ENCODE results near the gene ARHGEF38. TPM values are rescaled to one million over a fixed set of nuclear protein-coding genes. Genes with fewer than 3 reads are reported as not detected.

The ARHGEF38 gene
- total RNA-seq, 1 donor from 2014 or later: 20.6 TPM

DNA sequence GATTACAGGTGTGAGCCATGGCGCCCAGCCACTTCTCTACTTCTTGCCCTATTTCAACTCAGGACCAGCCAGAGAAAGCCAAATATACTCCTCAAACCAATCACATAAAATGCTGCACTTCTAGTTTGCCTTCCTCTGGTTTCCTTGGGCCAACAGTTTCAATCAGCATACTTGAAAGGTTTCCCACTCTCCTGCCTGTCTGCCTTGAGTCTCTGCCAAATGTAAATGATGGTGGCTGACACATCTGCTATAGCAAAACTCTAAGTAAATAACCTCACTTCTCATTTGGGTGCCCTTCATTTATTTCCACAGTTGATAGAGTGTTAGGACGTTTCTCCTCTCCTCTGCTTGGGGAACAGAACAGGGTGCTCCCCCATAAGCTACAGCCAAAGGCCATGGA is 42.2 kb upstream of the ARHGEF38 start:
- intact Hi-C loops (cut with DNase I): no loop called here
- H3K9me3 ChIP-seq: no peaks in the 10 kb centered on the region
- DNase-seq (no peak), ATAC-seq (no peak)
- no peaks in the 10 kb centered on the region for H3K27me3 ChIP-seq (ENCODE audit: low read depth)
- no peaks in the 10 kb centered on the region for H3K36me3 ChIP-seq
- no peak overlapping the region for H3K27ac ChIP-seq
- H3K4me1 ChIP-seq: no peaks in the 10 kb centered on the region
- H3K4me3 ChIP-seq: no peak overlapping the region
- TF ChIP-seq CTCF (IDR thresholded peaks at IDR 0.05): no peak

DNA sequence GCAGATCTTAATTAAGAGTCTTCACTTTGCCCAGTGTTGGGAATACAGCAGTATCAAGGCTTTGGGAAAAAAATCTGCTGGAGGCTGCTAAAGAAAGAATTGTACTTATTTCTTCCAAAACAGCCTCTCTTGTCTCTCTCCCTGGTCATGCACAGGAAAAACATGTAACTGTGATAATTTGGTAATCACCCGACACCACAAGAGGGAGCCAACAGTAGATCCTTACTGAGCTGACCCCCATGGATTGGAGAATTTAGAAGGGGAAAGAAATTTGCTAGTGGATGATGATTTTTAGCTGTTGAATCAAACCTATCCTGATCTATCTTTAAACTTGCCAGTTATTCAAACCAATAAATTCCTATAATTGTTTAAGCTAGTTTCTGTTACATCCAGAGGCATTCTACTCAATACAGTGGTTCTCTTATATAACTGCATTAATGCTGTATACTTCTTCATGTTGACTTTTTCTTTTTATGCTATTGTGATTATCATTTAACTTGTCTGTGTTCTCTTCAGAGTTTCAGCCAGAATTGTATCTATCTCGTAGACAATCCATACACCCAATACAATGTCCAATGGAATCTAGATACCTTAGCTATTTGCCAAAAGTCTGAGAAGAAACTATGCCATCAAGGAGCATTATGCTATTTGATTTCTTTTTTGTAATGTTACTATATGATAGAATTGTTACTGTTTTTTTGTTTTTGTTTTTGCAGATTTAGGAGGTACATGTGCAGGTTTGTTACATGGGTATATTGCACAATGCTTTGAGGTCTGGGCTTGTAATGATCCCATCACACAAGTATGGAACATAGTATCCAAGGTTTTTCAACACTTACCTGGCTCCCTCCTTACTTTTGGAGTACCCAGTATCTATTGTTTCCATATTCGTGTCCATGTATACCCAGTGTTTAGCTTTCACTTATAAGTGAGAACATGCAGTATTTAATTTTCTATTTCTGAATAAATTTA is 31.3 kb upstream of the ARHGEF38 start:
- DNase-seq: no peak

DNA sequence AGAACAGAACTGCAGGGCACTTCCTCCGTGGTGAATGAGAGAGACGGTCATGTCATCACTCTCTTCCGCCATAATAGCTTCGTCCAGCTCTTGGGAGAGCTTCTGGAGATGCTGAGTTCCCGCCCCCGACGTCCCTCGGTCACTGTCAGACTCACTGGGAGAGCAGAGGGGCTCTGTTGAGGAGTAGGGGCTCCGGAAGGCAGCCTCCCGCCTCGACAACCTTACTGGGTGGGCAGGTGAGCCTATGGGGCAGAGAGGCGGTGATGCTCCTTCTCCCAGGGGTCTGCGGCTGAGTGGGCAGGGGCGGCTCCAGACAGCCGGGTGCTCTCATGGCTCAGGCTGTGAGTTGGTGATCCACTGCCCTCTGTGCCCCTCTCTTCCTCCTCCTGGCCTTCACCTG is 25.8 kb upstream of the ARHGEF38 start:
- Histone ChIP-seq H3K27me3 (ENCODE audit: low read depth) (no peaks in the 10 kb centered on the region), H3K4me3 (no peak overlapping the region), H3K4me1 (no peaks in the 10 kb centered on the region), H3K27ac (no peak overlapping the region), H3K36me3 (no peaks in the 10 kb centered on the region), H3K9me3 (no peaks in the 10 kb centered on the region)
- DNase-seq (no peak), ATAC-seq (no peak)
- intact Hi-C loops (cut with DNase I): no loop called here
- TF ChIP-seq CTCF (IDR thresholded peaks at IDR 0.05): no peak

More for the DNA sequence above, 31.3 kb upstream of the ARHGEF38 start:
- Histone ChIP-seq H3K27me3 (ENCODE audit: low read depth) (no peaks in the 10 kb centered on the region), H3K9me3 (no peaks in the 10 kb centered on the region), H3K27ac (no peak overlapping the region), H3K36me3 (no peaks in the 10 kb centered on the region), H3K4me3 (no peak overlapping the region), H3K4me1 (no peaks in the 10 kb centered on the region)
- TF ChIP-seq CTCF (IDR thresholded peaks at IDR 0.05): peak; percentile 67
- intact Hi-C loops (cut with DNase I): no loop called here
- peak; percentile 64 to 83 for ATAC-seq

GRCh38 chr4:105527081-105527480 is 25.3 kb upstream of the ARHGEF38 start:
- intact Hi-C loops (cut with DNase I): no loop called here
- Histone ChIP-seq H3K27ac (no peak overlapping the region), H3K4me3 (no peak overlapping the region), H3K36me3 (no peaks in the 10 kb centered on the region), H3K27me3 (ENCODE audit: low read depth) (no peaks in the 10 kb centered on the region), H3K9me3 (no peaks in the 10 kb centered on the region), H3K4me1 (no peaks in the 10 kb centered on the region)
- no peak for ATAC-seq
- TF ChIP-seq CTCF (IDR thresholded peaks at IDR 0.05): no peak
- no peak for DNase-seq

GRCh38 chr4:105536601-105537000 is 15.8 kb upstream of the ARHGEF38 start:
- intact Hi-C loops (cut with DNase I): no loop called here
- Histone ChIP-seq H3K36me3 (no peaks in the 10 kb centered on the region), H3K4me1 (no peaks in the 10 kb centered on the region), H3K9me3 (no peaks in the 10 kb centered on the region), H3K27me3 (ENCODE audit: low read depth) (no peaks in the 10 kb centered on the region), H3K27ac (no peak overlapping the region), H3K4me3 (no peak overlapping the region)
- no peak for DNase-seq
- no peak for ATAC-seq
- TF ChIP-seq CTCF (IDR thresholded peaks at IDR 0.05): no peak
